H1 (cell line): ENCODE data around the gene ROBO2.

Experiments
- EZH2 ChIP-seq: fragments of 200-600 bp; sonication (generic); IDR thresholded peaks from 2 replicates; pipeline ENCODE4 v1.7.1; 2012; ENCODE audit warnings: low read depth, mild to moderate bottlenecking, moderate library complexity, low read length, inconsistent platforms; ENCODE audit not compliant: severe bottlenecking
- GTF2F1 ChIP-seq: IDR thresholded peaks from 2 replicates; pipeline ENCODE4 v1.6.1; 2012; ENCODE audit warnings: low read depth, low read length, improper control_type of control experiment, borderline replicate concordance
- JUND ChIP-seq: IDR thresholded peaks from 2 replicates; pipeline ENCODE4 v1.6.1; 2011; ENCODE audit warnings: mild to moderate bottlenecking, improper control_type of control experiment, low read length
- RFX5 ChIP-seq: IDR thresholded peaks from 2 replicates; pipeline ENCODE4 v1.6.1; 2011; ENCODE audit warnings: low read depth, low read length, improper control_type of control experiment, borderline replicate concordance
- SIN3A ChIP-seq, 2 experiments: IDR thresholded peaks in 1 of 2; conservative IDR thresholded peaks in 1 of 2; 2 replicates each; pipeline ENCODE4 v1.6.1; 2011 to 2012; ENCODE audit warnings: low read length in 2 of 2, improper control_type of control experiment in 1 of 2, low read depth in 1 of 2, mild to moderate bottlenecking in 1 of 2
- ZNF274 ChIP-seq: IDR thresholded peaks from 2 replicates; pipeline ENCODE4 v1.7.0; 2012; ENCODE audit warnings: low read length, borderline replicate concordance; ENCODE audit errors: extremely low read depth
- TF ChIP-seq, protein P1 (sequence below), 3 experiments: IDR thresholded peaks; 1 replicate in 2 of 3; 2 replicates in 1 of 3; pipeline versions ENCODE4 v1.5.1 to v1.6.1; 2011; ENCODE audit warnings: low read length in 3 of 3, mild to moderate bottlenecking in 3 of 3, inconsistent platforms in 2 of 3, low read depth in 1 of 3, moderate library complexity in 1 of 3; ENCODE audit not compliant: insufficient read depth in 1 of 3; ENCODE audit errors: control extremely low read depth in 1 of 3
- TF ChIP-seq, protein P2 (sequence below): IDR thresholded peaks from 2 replicates; pipeline ENCODE4 v1.6.1; 2012; ENCODE audit warnings: low read length, inconsistent platforms

DNA sequence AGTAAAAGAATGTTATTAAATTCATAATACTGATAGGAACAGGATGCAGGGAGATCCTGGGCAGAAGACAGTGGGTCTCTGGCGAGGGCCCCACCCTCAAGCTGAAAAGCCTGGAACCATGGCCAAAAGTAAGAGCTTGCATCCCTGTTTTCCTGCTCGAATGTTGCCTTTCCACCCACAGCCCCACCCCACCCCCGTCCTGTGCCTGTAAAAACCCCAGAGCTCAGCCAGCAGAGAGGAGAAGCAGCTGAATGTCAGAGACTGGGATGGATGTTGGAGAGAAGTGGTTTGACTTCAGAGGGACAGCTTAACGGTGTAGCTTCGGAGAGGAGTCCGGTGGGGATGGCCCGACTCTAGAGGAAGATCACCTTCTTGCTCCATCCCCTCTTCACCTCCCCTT is 207.9 kb downstream of the ROBO2 start:
- TF ChIP-seq SIN3A (conservative IDR thresholded peaks at IDR 0.05 in 1 of 2, IDR thresholded peaks at IDR 0.05 in 1 of 2; ENCODE audit: low read depth in 1 of 2, low read length in 2 of 2) (no peak), GTF2F1 (no peak), RFX5 (no peak), ZNF274 (no peak), JUND (no peak), EZH2 (no peak)
- TF ChIP-seq, protein P1, sequence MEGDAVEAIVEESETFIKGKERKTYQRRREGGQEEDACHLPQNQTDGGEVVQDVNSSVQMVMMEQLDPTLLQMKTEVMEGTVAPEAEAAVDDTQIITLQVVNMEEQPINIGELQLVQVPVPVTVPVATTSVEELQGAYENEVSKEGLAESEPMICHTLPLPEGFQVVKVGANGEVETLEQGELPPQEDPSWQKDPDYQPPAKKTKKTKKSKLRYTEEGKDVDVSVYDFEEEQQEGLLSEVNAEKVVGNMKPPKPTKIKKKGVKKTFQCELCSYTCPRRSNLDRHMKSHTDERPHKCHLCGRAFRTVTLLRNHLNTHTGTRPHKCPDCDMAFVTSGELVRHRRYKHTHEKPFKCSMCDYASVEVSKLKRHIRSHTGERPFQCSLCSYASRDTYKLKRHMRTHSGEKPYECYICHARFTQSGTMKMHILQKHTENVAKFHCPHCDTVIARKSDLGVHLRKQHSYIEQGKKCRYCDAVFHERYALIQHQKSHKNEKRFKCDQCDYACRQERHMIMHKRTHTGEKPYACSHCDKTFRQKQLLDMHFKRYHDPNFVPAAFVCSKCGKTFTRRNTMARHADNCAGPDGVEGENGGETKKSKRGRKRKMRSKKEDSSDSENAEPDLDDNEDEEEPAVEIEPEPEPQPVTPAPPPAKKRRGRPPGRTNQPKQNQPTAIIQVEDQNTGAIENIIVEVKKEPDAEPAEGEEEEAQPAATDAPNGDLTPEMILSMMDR (IDR thresholded peaks at IDR 0.05; ENCODE audit: control extremely low read depth in 1 of 3, insufficient read depth in 1 of 3, low read depth in 1 of 3, low read length in 3 of 3), result no peak
- TF ChIP-seq, protein P2, sequence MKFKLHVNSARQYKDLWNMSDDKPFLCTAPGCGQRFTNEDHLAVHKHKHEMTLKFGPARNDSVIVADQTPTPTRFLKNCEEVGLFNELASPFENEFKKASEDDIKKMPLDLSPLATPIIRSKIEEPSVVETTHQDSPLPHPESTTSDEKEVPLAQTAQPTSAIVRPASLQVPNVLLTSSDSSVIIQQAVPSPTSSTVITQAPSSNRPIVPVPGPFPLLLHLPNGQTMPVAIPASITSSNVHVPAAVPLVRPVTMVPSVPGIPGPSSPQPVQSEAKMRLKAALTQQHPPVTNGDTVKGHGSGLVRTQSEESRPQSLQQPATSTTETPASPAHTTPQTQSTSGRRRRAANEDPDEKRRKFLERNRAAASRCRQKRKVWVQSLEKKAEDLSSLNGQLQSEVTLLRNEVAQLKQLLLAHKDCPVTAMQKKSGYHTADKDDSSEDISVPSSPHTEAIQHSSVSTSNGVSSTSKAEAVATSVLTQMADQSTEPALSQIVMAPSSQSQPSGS, result no peak
